ENCODE measurements around the gene ATP4B. TPM values are rescaled to one million over a fixed set of nuclear protein-coding genes. Genes with fewer than 3 reads are reported as not detected.
A peak's percentile ranks its signal among the peaks of the same experiment; 100 is the strongest.

ATP4B gene
- total RNA-seq (not detected), polyA plus RNA-seq (not detected)

DNA sequence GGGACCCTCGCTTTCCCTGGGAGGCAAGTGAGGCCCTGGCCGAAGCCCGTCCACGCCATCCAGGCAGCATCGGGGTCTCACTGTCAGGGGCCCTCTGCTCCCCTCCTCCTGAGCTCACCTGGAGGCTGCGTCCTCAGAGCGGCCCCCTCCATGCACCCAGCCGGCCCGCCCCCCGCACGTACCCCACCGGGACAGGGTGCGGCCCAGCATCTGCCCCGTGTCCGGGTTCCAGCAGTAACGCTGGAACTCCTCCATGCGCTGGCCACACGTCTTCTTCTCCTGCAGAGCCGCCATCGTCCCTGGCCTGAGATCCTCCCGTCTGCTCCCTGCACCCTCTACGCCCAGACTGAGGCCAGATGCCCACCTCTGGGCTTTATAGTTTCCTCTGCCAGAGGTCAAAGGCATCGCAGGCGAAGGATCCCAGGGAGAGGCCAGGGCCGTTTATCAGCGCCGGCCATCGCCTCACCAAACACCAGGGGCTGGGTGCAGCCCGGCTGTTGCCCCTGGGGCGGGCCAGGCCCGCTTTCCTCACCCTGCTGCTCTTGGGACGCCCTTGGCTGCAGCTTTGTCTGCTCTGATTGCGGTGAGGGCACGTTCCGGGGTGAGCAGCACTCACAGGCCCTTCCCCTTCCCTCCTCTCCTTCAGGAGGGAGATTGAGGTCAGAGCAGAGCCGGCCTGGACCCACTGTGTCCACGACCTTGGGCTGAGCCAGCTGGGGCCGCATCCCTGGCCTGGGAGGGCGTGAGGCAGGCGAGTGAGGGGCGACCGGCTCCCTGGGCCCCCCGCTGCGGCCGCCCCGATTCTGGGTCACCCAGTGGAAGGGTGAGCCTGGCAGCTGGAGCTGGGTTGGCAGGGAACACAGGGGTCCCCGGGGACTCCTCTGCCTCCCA, at the start of gene ATP4B:
ATP4B (minus strand) TSS at position 348 of the 891 bp plus-strand sequence; CDS start at position 294, 54 bp downstream.
- Histone ChIP-seq H3K27me3 (ENCODE audit: insufficient read depth, low read length, poor library complexity, severe bottlenecking) (no peaks in the 10 kb centered on the region), H3K9me3 (ENCODE audit: low read length) (no peaks in the 10 kb centered on the region), H3K36me3 (ENCODE audit: insufficient read depth, low read length) (no peaks in the 10 kb centered on the region), H3K4me1 (ENCODE audit: insufficient read depth, low read length) (peaks cover 8% of the 10 kb centered on the region), H3K27ac (ENCODE audit: low read depth, low read length) (no peak within 1 kb of the TSS), H3K4me3 (ENCODE audit: low read length) (no peak within 1 kb of the TSS)
- peak in 1 of 5 donors; percentile 22 for DNase-seq
- Mint-ChIP-seq H3K27ac (peak within 1 kb of the TSS in 1 of 8 donors; percentile 93), H3K4me3 (peak within 1 kb of the TSS in 1 of 7 donors; percentile 32), H3K4me1 (peaks cover 10 to 12% (median 12%) of the 10 kb centered on the region in 3 donors), H3K27me3 (peaks cover 0 to 5% of the 10 kb centered on the region in 2 donors), H3K9me3 (peaks cover 11 to 19% (median 15%) of the 10 kb centered on the region in 5 donors), H3K36me3 (peaks cover 0 to 16% (median 0%) of the 10 kb centered on the region in 3 donors)
- ChIA-PET CTCF (no interaction called here), POLR2A (no interaction called here)

GRCh38 chr13:113672002-113672651, 14.1 kb upstream of the ATP4B start:
- Mint-ChIP-seq H3K9me3 (no peaks in the 10 kb centered on the region), H3K36me3 (no peaks in the 10 kb centered on the region), H3K4me3 (peak overlapping the region in 5 of 7 donors; percentile 1 to 87 (median 5)), H3K27me3 (peaks cover 4 to 9% of the 10 kb centered on the region in 2 donors), H3K27ac (peak overlapping the region in 3 of 8 donors; percentile 2 to 56 (median 38)), H3K4me1 (peaks cover 0 to 6% (median 0%) of the 10 kb centered on the region in 3 donors)
- Histone ChIP-seq H3K4me1 (ENCODE audit: insufficient read depth, low read length) (no peaks in the 10 kb centered on the region), H3K27ac (ENCODE audit: low read depth, low read length) (no peak overlapping the region), H3K27me3 (ENCODE audit: insufficient read depth, low read length, poor library complexity, severe bottlenecking) (no peaks in the 10 kb centered on the region), H3K4me3 (ENCODE audit: low read length) (no peak overlapping the region), H3K9me3 (ENCODE audit: low read length) (no peaks in the 10 kb centered on the region), H3K36me3 (ENCODE audit: insufficient read depth, low read length) (no peaks in the 10 kb centered on the region)
- ChIA-PET CTCF (no interaction called here), POLR2A (no interaction called here)
- DNase-seq = no peak

- ChIA-PET CTCF (no interaction called here), POLR2A (no interaction called here)
- Histone ChIP-seq H3K27ac (ENCODE audit: low read depth, low read length) (no peak overlapping the region), H3K4me3 (ENCODE audit: low read length) (no peak overlapping the region), H3K36me3 (ENCODE audit: insufficient read depth, low read length) (no peaks in the 10 kb centered on the region), H3K27me3 (ENCODE audit: insufficient read depth, low read length, poor library complexity, severe bottlenecking) (no peaks in the 10 kb centered on the region), H3K4me1 (ENCODE audit: insufficient read depth, low read length) (no peaks in the 10 kb centered on the region), H3K9me3 (ENCODE audit: low read length) (no peaks in the 10 kb centered on the region)
- peak in 1 of 5 donors; percentile 41 for DNase-seq
- no peak overlapping the region for H3K27ac Mint-ChIP-seq
- no peaks in the 10 kb centered on the region for H3K9me3 Mint-ChIP-seq
- peaks cover 4 to 9% of the 10 kb centered on the region in 2 donors for H3K27me3 Mint-ChIP-seq
- H3K4me3 Mint-ChIP-seq = no peak overlapping the region
- H3K4me1 Mint-ChIP-seq = peaks cover 0 to 6% (median 0%) of the 10 kb centered on the region in 3 donors
- H3K36me3 Mint-ChIP-seq = no peaks in the 10 kb centered on the region
Observed at GRCh38 chr13:113671066-113672001, 13.3 kb upstream of the ATP4B start.

GRCh38 chr13:113670541-113670940, 12.5 kb upstream of the ATP4B start:
- Mint-ChIP-seq H3K4me1 (peaks cover 0 to 6% (median 0%) of the 10 kb centered on the region in 3 donors), H3K36me3 (no peaks in the 10 kb centered on the region), H3K27ac (no peak overlapping the region), H3K9me3 (no peaks in the 10 kb centered on the region), H3K4me3 (no peak overlapping the region), H3K27me3 (peaks cover 4 to 9% of the 10 kb centered on the region in 2 donors)
- Histone ChIP-seq H3K9me3 (ENCODE audit: low read length) (no peaks in the 10 kb centered on the region), H3K4me3 (ENCODE audit: low read length) (no peak overlapping the region), H3K4me1 (ENCODE audit: insufficient read depth, low read length) (no peaks in the 10 kb centered on the region), H3K27me3 (ENCODE audit: insufficient read depth, low read length, poor library complexity, severe bottlenecking) (no peaks in the 10 kb centered on the region), H3K36me3 (ENCODE audit: insufficient read depth, low read length) (no peaks in the 10 kb centered on the region), H3K27ac (ENCODE audit: low read depth, low read length) (no peak overlapping the region)
- peak in 1 of 5 donors; percentile 16 for DNase-seq
- ChIA-PET POLR2A (no interaction called here), CTCF (no interaction called here)

DNA sequence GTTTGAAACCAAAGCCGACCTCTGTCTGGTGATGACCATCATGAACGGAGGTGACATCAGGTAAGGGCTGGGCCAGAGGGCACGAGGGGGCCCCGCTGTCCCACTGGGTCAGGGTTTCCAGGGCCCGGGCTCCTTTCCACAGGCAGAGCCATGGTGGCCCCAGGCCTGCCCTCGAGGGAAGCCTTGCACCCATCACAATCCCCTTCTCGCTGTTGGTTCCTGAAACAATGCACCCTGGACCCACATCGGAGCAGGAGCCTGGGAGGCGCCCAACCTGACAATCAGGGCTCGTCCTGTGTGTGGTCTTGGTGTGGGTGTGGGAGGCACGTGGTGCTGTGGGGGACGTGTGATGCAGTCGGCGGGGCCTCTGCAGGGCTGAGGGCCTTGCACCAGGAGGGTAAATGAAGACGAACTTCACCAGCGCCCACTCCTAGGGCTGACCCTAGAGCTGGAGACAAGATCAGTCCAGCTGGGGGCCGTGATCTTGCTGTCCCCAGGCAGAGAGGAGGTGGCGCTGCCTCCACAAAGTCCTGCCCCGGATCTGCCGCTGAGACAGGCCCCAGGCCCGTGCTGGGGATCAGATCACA, 11.8 kb upstream of the ATP4B start:
- H3K4me3 ChIP-seq (ENCODE audit: low read length) = no peak overlapping the region
- ChIA-PET CTCF (no interaction called here), POLR2A (no interaction called here)
- H3K36me3 ChIP-seq (ENCODE audit: insufficient read depth, low read length) = no peaks in the 10 kb centered on the region
- no peaks in the 10 kb centered on the region for H3K9me3 ChIP-seq (ENCODE audit: low read length)
- Mint-ChIP-seq H3K27ac (no peak overlapping the region), H3K4me1 (peaks cover 0 to 6% (median 0%) of the 10 kb centered on the region in 3 donors), H3K27me3 (peaks cover 4 to 12% of the 10 kb centered on the region in 2 donors), H3K36me3 (no peaks in the 10 kb centered on the region), H3K9me3 (no peaks in the 10 kb centered on the region), H3K4me3 (no peak overlapping the region)
- peak in 1 of 5 donors; percentile 26 for DNase-seq
- no peak overlapping the region for H3K27ac ChIP-seq (ENCODE audit: low read depth, low read length)
- no peaks in the 10 kb centered on the region for H3K27me3 ChIP-seq (ENCODE audit: insufficient read depth, low read length, poor library complexity, severe bottlenecking)
- no peaks in the 10 kb centered on the region for H3K4me1 ChIP-seq (ENCODE audit: insufficient read depth, low read length)

DNA sequence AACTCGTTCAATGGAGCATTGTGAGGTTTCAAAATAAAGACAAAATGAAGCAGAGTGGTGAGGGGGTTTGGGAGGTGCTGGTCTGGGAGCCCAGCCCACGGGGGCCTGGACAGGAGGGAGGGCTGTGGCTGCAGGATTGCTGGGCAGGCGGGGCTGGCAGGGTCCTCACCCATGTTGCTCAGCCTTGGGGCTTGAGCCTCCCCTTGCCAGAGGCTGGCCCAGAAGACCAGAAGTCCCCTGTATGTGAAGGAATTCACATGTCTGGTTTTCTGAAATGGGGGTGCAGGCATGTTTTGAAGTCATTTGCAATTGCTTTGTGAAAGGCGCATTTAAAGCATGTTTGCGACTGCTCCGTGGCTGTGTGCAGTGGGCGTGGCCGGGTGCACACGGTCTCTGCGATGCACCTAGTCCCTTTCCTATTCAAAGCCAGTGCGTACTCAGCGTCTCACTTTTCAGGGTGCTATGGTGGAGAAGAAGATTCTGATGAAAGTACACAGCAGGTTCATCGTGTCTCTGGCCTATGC, 11.3 kb upstream of the ATP4B start:
- Mint-ChIP-seq H3K27me3 (peaks cover 4 to 12% of the 10 kb centered on the region in 2 donors), H3K4me3 (no peak overlapping the region), H3K9me3 (no peaks in the 10 kb centered on the region), H3K36me3 (no peaks in the 10 kb centered on the region), H3K4me1 (peaks cover 0 to 6% (median 0%) of the 10 kb centered on the region in 3 donors), H3K27ac (peak overlapping the region in 1 of 8 donors; percentile 61)
- Histone ChIP-seq H3K9me3 (ENCODE audit: low read length) (no peaks in the 10 kb centered on the region), H3K4me1 (ENCODE audit: insufficient read depth, low read length) (no peaks in the 10 kb centered on the region), H3K36me3 (ENCODE audit: insufficient read depth, low read length) (no peaks in the 10 kb centered on the region), H3K27ac (ENCODE audit: low read depth, low read length) (no peak overlapping the region), H3K27me3 (ENCODE audit: insufficient read depth, low read length, poor library complexity, severe bottlenecking) (no peaks in the 10 kb centered on the region), H3K4me3 (ENCODE audit: low read length) (no peak overlapping the region)
- peak in 1 of 5 donors; percentile 18 for DNase-seq
- CTCF ChIA-PET = no interaction called here
- POLR2A ChIA-PET = no interaction called here

- Mint-ChIP-seq H3K4me3 (no peak overlapping the region), H3K9me3 (no peaks in the 10 kb centered on the region), H3K27me3 (peaks cover 4 to 12% of the 10 kb centered on the region in 2 donors), H3K36me3 (no peaks in the 10 kb centered on the region), H3K27ac (no peak overlapping the region), H3K4me1 (peaks cover 0 to 6% (median 0%) of the 10 kb centered on the region in 3 donors)
- Histone ChIP-seq H3K4me1 (ENCODE audit: insufficient read depth, low read length) (no peaks in the 10 kb centered on the region), H3K27ac (ENCODE audit: low read depth, low read length) (no peak overlapping the region), H3K4me3 (ENCODE audit: low read length) (no peak overlapping the region), H3K27me3 (ENCODE audit: insufficient read depth, low read length, poor library complexity, severe bottlenecking) (no peaks in the 10 kb centered on the region), H3K36me3 (ENCODE audit: insufficient read depth, low read length) (no peaks in the 10 kb centered on the region), H3K9me3 (ENCODE audit: low read length) (no peaks in the 10 kb centered on the region)
- CTCF ChIA-PET = no interaction called here
- DNase-seq = peak in 1 of 5 donors; percentile 27
- POLR2A ChIA-PET = no interaction called here
Observed at GRCh38 chr13:113668491-113668971, 10.5 kb upstream of the ATP4B start.

Measured in CD8-positive, alpha-beta memory T cell (primary cell).